CD4-positive, CD25-positive, alpha-beta regulatory T cell (primary cell): ENCODE data around the gene RGSL1. TPM values are rescaled to one million over a fixed set of nuclear protein-coding genes. Genes with fewer than 3 reads are reported as not detected.

Experiments
- ATAC-seq, 2 donors: fragments of 150-1000 bp; cut with Tn5 transposase; one replicate each; pipeline ENCODE4 v1.10.0; 2021; ENCODE audit warnings: low read depth in 2 of 2, moderate number of reproducible peaks in 2 of 2, moderate library complexity in 1 of 2
- DNase-seq, 3 donors: peaks; one replicate each; pipeline versions ENCODE4 v3.0.0 to v3.0.0-alpha.2; 2012 to 2022; ENCODE audit warnings: mixed read lengths in 1 of 3
- H3K27ac ChIP-seq: one replicate; pipeline ENCODE4 v1.7.0; 2013; ENCODE audit warnings: mild to moderate bottlenecking, low read length; ENCODE audit not compliant: insufficient read depth, poor library complexity, severe bottlenecking
- H3K27me3 ChIP-seq: one replicate; pipeline ENCODE4 v1.7.0; 2013; ENCODE audit warnings: low read length; ENCODE audit not compliant: control insufficient read depth, insufficient read depth
- H3K36me3 ChIP-seq: one replicate; pipeline ENCODE4 v1.7.0; 2013; ENCODE audit warnings: mild to moderate bottlenecking, low read length, moderate library complexity; ENCODE audit not compliant: control insufficient read depth, insufficient read depth
- H3K4me1 ChIP-seq: 2 replicates; pipeline ENCODE4 v1.7.0; 2013; ENCODE audit warnings: mild to moderate bottlenecking, low read length; ENCODE audit not compliant: insufficient read depth, control insufficient read depth, poor library complexity, severe bottlenecking
- H3K4me3 ChIP-seq: one replicate; pipeline ENCODE4 v1.7.0; 2013; ENCODE audit warnings: low read depth, mild to moderate bottlenecking, low read length, moderate library complexity
- H3K9me3 ChIP-seq, 2 experiments: 1 replicate in 1 of 2; 2 replicates in 1 of 2; pipeline ENCODE4 v1.7.0; 2013; ENCODE audit warnings: low read length in 2 of 2, mild to moderate bottlenecking in 1 of 2, moderate library complexity in 1 of 2; ENCODE audit not compliant: control insufficient read depth in 2 of 2
- H3K27ac Mint-ChIP-seq, 3 donors: one replicate each; pipeline ENCODE4 v1.8.0; 2020 to 2022; ENCODE audit warnings: mild to moderate bottlenecking in 3 of 3, mixed read lengths in 3 of 3, moderate library complexity in 2 of 3
- H3K27me3 Mint-ChIP-seq: one replicate; pipeline ENCODE4 v1.8.0; 2022; ENCODE audit warnings: mild to moderate bottlenecking, mixed read lengths
- H3K36me3 Mint-ChIP-seq: one replicate; pipeline ENCODE4 v1.8.0; 2020; ENCODE audit warnings: mixed read lengths
- H3K4me1 Mint-ChIP-seq, 4 donors: one replicate each; pipeline ENCODE4 v1.8.0; 2020 to 2022; ENCODE audit warnings: mixed read lengths in 4 of 4, mild to moderate bottlenecking in 1 of 4
- H3K4me3 Mint-ChIP-seq, 4 donors: one replicate each; pipeline ENCODE4 v1.8.0; 2020 to 2022; ENCODE audit warnings: mild to moderate bottlenecking in 4 of 4, mixed read lengths in 4 of 4, moderate library complexity in 3 of 4
- H3K9me3 Mint-ChIP-seq, 7 donors: one replicate each; pipeline ENCODE4 v1.8.0; 2020 to 2022; ENCODE audit warnings: mixed read lengths in 7 of 7, mild to moderate bottlenecking in 3 of 7, moderate library complexity in 2 of 7
- polyA plus RNA-seq, 4 donors: library from polyadenylated mRNA; unstranded; fragments of 300-500 nt; fragmentation: Illumina TruSeq; gene quantifications; one replicate each; pipeline ENCODE4 v1.2.3, GENCODE V29; 2021
- total RNA-seq: library from RNA; stranded (reverse); gene quantifications from one replicate; pipeline ENCODE4 v1.2.3, GENCODE V29; 2022

The RGSL1 gene
- total and polyA plus RNA-seq, 5 donors from 2014 or later: not detected

GRCh38 chr1:182595641-182596240, 145.8 kb downstream of the RGSL1 start:
- Histone ChIP-seq H3K4me1 (no peaks in the 10 kb centered on the region), H3K4me3 (no peak overlapping the region), H3K9me3 (no peaks in the 10 kb centered on the region), H3K27ac (no peak overlapping the region), H3K27me3 (no peaks in the 10 kb centered on the region), H3K36me3 (no peaks in the 10 kb centered on the region)
- Mint-ChIP-seq H3K27me3 (peaks cover 8% of the 10 kb centered on the region), H3K27ac (no peak overlapping the region), H3K36me3 (peaks cover 4% of the 10 kb centered on the region), H3K4me1 (peaks cover 0 to 7% (median 1%) of the 10 kb centered on the region in 4 donors), H3K9me3 (no peaks in the 10 kb centered on the region), H3K4me3 (peak overlapping the region in 1 of 4 donors; percentile 71)
- DNase-seq: peak; percentile 46 to 65 (median 49)
- ATAC-seq: peak; percentile 73 to 74

GRCh38 chr1:182596934-182597333, 147.0 kb downstream of the RGSL1 start:
- no peaks in the 10 kb centered on the region for H3K9me3 ChIP-seq
- Mint-ChIP-seq H3K4me3 (no peak overlapping the region), H3K27ac (no peak overlapping the region), H3K4me1 (peaks cover 0 to 7% (median 1%) of the 10 kb centered on the region in 4 donors), H3K9me3 (no peaks in the 10 kb centered on the region), H3K36me3 (peaks cover 4% of the 10 kb centered on the region), H3K27me3 (peaks cover 8% of the 10 kb centered on the region)
- H3K4me3 ChIP-seq: no peak overlapping the region
- H3K4me1 ChIP-seq: peaks cover 10% of the 10 kb centered on the region
- ATAC-seq (no peak), DNase-seq (no peak)
- H3K36me3 ChIP-seq: no peaks in the 10 kb centered on the region
- no peaks in the 10 kb centered on the region for H3K27me3 ChIP-seq
- no peak overlapping the region for H3K27ac ChIP-seq

GRCh38 chr1:182598296-182598695, 148.3 kb downstream of the RGSL1 start:
- peaks cover 18% of the 10 kb centered on the region for H3K4me1 ChIP-seq
- no peak overlapping the region for H3K27ac ChIP-seq
- no peaks in the 10 kb centered on the region for H3K36me3 ChIP-seq
- H3K9me3 ChIP-seq: no peaks in the 10 kb centered on the region
- Mint-ChIP-seq H3K4me3 (no peak overlapping the region), H3K4me1 (peaks cover 0 to 10% (median 3%) of the 10 kb centered on the region in 4 donors), H3K9me3 (no peaks in the 10 kb centered on the region), H3K27ac (peak overlapping the region in 1 of 3 donors; percentile 47), H3K27me3 (peaks cover 5% of the 10 kb centered on the region), H3K36me3 (peaks cover 4% of the 10 kb centered on the region)
- ATAC-seq: no peak
- no peaks in the 10 kb centered on the region for H3K27me3 ChIP-seq
- no peak for DNase-seq
- H3K4me3 ChIP-seq: no peak overlapping the region

- H3K4me3 Mint-ChIP-seq: no peak overlapping the region
These were observed 149.4 kb downstream of the RGSL1 start for GRCh38 chr1:182599339-182599738.

GRCh38 chr1:182600036-182600713, 150.2 kb downstream of the RGSL1 start:
- Histone ChIP-seq H3K27ac (no peak overlapping the region), H3K36me3 (no peaks in the 10 kb centered on the region), H3K9me3 (no peaks in the 10 kb centered on the region), H3K4me3 (no peak overlapping the region), H3K27me3 (no peaks in the 10 kb centered on the region), H3K4me1 (peaks cover 36% of the 10 kb centered on the region)
- Mint-ChIP-seq H3K36me3 (peaks cover 4% of the 10 kb centered on the region), H3K27ac (peak overlapping the region in 2 of 3 donors; percentile 27 to 66), H3K27me3 (no peaks in the 10 kb centered on the region), H3K4me3 (no peak overlapping the region), H3K4me1 (peaks cover 0 to 15% (median 5%) of the 10 kb centered on the region in 4 donors), H3K9me3 (no peaks in the 10 kb centered on the region)
- no peak for ATAC-seq
- DNase-seq: no peak

More at GRCh38 chr1:182599339-182599738, 149.4 kb downstream of the RGSL1 start:
- Histone ChIP-seq H3K27me3 (no peaks in the 10 kb centered on the region), H3K4me3 (no peak overlapping the region), H3K36me3 (no peaks in the 10 kb centered on the region), H3K9me3 (no peaks in the 10 kb centered on the region), H3K27ac (no peak overlapping the region), H3K4me1 (peaks cover 29% of the 10 kb centered on the region)
- Mint-ChIP-seq H3K4me1 (peaks cover 0 to 15% (median 5%) of the 10 kb centered on the region in 4 donors), H3K27me3 (no peaks in the 10 kb centered on the region), H3K27ac (no peak overlapping the region), H3K36me3 (peaks cover 4% of the 10 kb centered on the region), H3K9me3 (no peaks in the 10 kb centered on the region)
- ATAC-seq: no peak
- peak in 1 of 3 donors; percentile 50 for DNase-seq

GRCh38 chr1:182600745-182601415, 150.9 kb downstream of the RGSL1 start:
- H3K4me3 ChIP-seq: no peak overlapping the region
- peaks cover 36% of the 10 kb centered on the region for H3K4me1 ChIP-seq
- H3K27ac ChIP-seq: no peak overlapping the region
- H3K27me3 Mint-ChIP-seq: no peaks in the 10 kb centered on the region
- H3K27me3 ChIP-seq: no peaks in the 10 kb centered on the region
- no peaks in the 10 kb centered on the region for H3K9me3 Mint-ChIP-seq
- H3K9me3 ChIP-seq: no peaks in the 10 kb centered on the region
- H3K27ac Mint-ChIP-seq: no peak overlapping the region
- no peak for DNase-seq
- no peak for ATAC-seq
- no peak overlapping the region for H3K4me3 Mint-ChIP-seq
- peaks cover 0 to 10% (median 4%) of the 10 kb centered on the region in 4 donors for H3K4me1 Mint-ChIP-seq
- H3K36me3 ChIP-seq: no peaks in the 10 kb centered on the region
- H3K36me3 Mint-ChIP-seq: peaks cover 4% of the 10 kb centered on the region

GRCh38 chr1:182601416-182601786, 151.5 kb downstream of the RGSL1 start:
- H3K9me3 ChIP-seq: no peaks in the 10 kb centered on the region

More at GRCh38 chr1:182601416-182601786, 151.5 kb downstream of the RGSL1 start:
- ATAC-seq (peak in 1 of 2 donors; percentile 11), DNase-seq (peak; percentile 64 to 86 (median 79))
- no peaks in the 10 kb centered on the region for H3K27me3 ChIP-seq
- H3K36me3 ChIP-seq: no peaks in the 10 kb centered on the region
- H3K4me3 Mint-ChIP-seq: no peak overlapping the region
- no peaks in the 10 kb centered on the region for H3K9me3 Mint-ChIP-seq
- peaks cover 0 to 8% (median 4%) of the 10 kb centered on the region in 4 donors for H3K4me1 Mint-ChIP-seq
- H3K36me3 Mint-ChIP-seq: peaks cover 4% of the 10 kb centered on the region
- H3K27ac ChIP-seq: peak overlapping the region; percentile 64
- peaks cover 36% of the 10 kb centered on the region for H3K4me1 ChIP-seq
- H3K27ac Mint-ChIP-seq: no peak overlapping the region
- H3K27me3 Mint-ChIP-seq: no peaks in the 10 kb centered on the region
- H3K4me3 ChIP-seq: no peak overlapping the region
